Measurements from ENCODE around the gene PUM1.

PUM1 gene

DNA sequence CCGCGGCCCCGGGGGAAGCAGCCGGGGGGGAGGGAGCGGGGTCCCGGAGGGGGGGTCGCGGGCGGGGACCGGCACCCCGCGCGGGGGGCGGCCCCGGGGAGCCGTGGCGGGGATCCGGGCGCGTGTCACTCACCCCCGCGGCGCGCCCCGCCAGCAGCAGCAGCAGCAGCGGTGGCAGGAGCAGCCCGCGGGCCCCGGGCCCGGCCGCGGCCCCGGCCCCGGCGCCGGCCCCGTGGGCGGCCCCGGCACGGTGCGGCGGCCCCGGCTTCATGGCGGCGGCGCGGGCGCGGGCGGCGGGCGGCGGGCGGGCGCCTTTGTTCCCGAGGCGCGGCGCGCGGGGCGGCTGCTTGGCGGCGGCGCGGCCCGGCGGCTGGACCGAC, 157.2 kb downstream of the PUM1 start:
- Histone ChIP-seq H3K9me3 (no peaks in the 10 kb centered on the region), H3K27me3 (no peaks in the 10 kb centered on the region), H3K4me1 (no peaks in the 10 kb centered on the region), H3K36me3 (no peaks in the 10 kb centered on the region), H3K4me3 (ENCODE audit: low read depth, low read length) (no peak overlapping the region)
- no peak for DNase-seq
- no peak for TF ChIP-seq CTCF (IDR thresholded peaks at IDR 0.05; ENCODE audit: low read depth, low read length)

DNA sequence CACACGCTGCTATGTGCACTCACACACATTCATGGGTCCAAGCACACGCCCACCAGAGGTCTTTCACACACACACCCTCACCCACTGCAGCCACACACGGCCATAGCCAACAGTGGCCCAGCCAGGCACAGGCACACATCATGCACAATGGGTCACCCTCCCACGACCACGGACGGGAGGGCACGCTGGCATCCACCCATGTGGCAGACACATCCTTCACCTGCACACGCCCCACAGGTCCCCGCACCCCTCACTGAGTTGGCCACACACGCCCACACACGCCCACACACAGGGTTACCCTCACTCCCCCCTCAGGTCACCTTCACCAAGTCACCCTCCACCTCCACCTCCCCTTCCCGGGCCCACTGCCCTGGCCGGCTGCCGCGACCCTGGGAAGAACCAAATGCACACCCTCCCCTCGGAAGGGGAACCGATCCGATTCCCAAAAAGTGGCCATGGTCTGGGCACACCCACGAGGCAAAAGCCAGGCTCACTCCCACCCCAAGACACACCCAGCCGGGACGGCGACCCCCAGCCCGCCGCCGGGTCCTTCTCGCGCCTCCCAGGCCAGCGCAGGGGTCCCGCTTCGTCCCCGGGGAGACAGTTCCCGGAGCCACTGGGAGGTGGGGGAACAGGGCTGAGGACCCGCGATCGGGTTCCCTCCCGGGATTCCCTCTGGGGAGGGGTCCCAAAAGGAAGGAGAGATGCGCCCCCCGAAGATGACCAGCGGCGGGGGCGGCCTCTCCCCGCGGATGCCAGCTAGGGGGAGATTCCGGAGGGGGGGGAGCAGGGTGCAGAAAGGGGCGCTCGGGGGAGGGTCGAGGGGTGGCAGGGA, 157.8 kb downstream of the PUM1 start:
- H3K36me3 ChIP-seq = no peaks in the 10 kb centered on the region
- H3K4me1 ChIP-seq = no peaks in the 10 kb centered on the region
- no peaks in the 10 kb centered on the region for H3K9me3 ChIP-seq
- no peak for DNase-seq
- TF ChIP-seq CTCF (IDR thresholded peaks at IDR 0.05; ENCODE audit: low read depth, low read length) = no peak
- H3K27me3 ChIP-seq = no peaks in the 10 kb centered on the region
- no peak overlapping the region for H3K4me3 ChIP-seq (ENCODE audit: low read depth, low read length)

DNA sequence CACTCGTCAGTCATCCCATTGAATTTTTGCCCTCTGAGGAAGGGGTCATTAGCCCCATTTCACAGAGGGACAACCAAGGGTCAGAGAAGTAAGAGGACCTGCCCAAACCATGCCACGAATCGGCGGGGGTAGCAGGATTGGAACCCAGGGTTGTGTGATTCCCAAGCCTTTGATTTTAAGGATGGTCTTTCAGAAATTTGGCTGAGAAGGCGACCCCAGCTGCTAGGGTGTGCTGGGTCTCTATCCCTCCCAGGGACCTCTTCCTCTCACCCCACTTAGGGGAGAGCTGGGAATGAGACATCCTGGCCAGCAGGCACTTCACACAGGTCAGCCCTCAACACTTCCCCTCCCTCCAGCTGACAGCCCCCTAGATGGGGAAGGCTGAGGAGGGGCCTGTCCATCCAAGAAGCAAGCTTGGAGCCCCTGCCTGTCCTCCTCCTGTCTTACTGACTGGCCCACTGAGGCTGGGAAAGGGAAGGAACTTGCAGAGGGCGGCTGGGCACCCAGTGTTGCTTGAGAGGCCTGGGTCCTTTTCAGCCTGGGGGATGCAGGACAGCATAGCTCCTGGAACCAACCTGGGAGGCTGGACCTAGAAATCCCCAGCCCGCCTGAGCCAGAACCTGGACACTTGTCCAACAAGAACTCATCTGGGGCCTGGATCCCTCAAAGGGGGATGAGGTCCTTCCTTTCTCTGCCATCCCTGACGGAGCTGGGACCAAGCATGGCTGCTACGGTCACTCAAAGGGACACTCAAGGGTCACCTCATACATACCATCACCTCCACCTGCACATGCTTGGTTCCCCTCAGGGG, 158.7 kb downstream of the PUM1 start:
- H3K4me3 ChIP-seq (ENCODE audit: low read depth, low read length) = no peak overlapping the region
- H3K36me3 ChIP-seq = no peaks in the 10 kb centered on the region
- no peaks in the 10 kb centered on the region for H3K4me1 ChIP-seq
- no peak for TF ChIP-seq CTCF (IDR thresholded peaks at IDR 0.05; ENCODE audit: low read depth, low read length)
- DNase-seq = no peak
- no peaks in the 10 kb centered on the region for H3K27me3 ChIP-seq
- no peaks in the 10 kb centered on the region for H3K9me3 ChIP-seq

DNA sequence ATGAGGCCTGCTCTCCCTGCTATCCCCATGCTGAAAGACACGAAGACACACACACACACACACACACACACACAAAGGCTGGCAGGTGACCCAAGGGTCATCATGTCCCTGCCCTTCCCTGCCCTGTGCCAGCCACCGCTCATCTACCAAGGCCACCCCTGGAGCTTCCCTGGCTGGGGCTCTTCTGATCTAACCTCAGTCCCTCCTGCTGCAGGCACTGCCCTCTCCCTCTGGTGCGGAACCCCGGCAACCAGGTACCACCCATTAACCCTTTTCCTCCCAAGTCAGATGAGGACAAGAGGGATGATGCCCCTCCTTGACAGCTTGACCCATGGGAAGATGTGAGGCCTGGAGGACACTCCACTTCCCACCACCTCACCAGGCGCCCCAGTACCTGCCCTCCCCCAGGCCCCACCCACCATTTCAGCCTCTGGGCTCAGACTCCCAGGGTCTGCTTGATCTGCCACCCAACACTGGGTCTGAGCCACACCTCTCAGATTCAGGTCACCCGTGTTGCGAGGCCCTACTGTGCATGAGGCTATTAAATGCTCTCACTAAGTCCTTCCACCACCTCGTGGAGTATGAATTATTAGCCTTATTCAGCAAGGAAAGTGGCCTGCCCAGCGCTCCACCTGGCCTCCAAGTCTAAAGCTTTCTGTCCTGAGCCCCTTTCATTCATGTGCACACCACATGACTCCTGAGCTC, 159.4 kb downstream of the PUM1 start:
- Histone ChIP-seq H3K36me3 (no peaks in the 10 kb centered on the region), H3K4me1 (no peaks in the 10 kb centered on the region), H3K9me3 (no peaks in the 10 kb centered on the region), H3K4me3 (ENCODE audit: low read depth, low read length) (no peak overlapping the region), H3K27me3 (no peaks in the 10 kb centered on the region)
- DNase-seq = no peak
- TF ChIP-seq CTCF (IDR thresholded peaks at IDR 0.05; ENCODE audit: low read depth, low read length) = no peak

DNA sequence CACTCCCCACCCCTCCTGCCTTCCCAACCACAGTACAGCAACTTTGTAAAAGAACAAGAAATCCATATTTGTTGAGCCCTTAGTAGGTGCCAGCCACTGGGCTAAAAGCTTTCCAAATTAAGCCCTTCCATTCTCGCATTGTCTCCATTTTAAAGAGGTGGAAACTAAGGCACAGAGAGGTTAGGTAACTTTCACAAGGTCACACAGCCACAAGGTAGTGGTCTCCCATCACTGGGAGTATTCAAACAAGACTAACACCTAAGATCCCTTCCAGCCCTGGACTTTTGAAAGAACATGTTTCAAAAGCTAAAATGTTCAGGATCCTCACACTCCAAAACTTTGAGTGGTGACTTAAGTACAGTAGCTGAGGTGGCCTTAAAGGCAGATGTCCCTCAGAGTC, 160.1 kb downstream of the PUM1 start:
- Histone ChIP-seq H3K9me3 (no peaks in the 10 kb centered on the region), H3K4me1 (no peaks in the 10 kb centered on the region), H3K4me3 (ENCODE audit: low read depth, low read length) (no peak overlapping the region), H3K36me3 (no peaks in the 10 kb centered on the region), H3K27me3 (no peaks in the 10 kb centered on the region)
- no peak for TF ChIP-seq CTCF (IDR thresholded peaks at IDR 0.05; ENCODE audit: low read depth, low read length)
- no peak for DNase-seq
